ENCODE data around the gene PEBP1.

DNA sequence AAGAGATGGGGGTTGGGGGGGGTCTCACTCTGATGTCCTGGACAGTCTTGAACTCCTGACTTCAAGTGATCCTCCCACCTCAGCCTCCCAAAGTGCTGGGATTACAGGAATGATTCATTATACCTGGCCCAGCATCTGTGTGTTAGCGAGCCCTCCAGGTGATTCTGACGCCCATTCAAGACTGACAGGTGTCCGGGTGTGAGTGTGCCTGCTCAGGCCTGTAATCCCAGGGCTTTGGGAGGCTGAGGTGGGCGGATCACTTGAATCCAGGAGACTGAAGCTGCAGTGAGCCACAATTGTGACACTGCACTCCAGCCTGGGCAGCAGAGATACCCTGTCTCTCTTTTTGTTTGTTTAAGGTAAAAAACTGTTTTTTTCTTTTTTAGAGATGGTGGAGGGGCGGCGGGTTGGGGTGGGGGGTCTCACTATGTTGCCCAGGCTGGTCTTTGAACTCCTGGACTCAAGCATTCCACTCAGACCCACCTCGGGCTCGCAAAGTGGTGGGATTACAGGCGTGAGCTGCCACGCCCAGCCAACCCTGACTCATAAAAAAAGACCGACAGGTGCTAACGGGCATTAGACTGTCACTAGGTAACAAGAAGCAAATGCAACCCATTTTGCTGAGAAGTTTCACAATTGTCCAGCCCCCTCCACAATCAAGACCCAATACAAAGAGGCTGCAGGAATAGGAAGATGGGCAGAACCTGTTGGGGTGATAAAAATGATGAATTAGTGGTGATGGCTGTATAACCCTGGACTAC is 36.8 kb upstream of the PEBP1 start:
- TF ChIP-seq POLR2A (IDR thresholded peaks at IDR 0.05) (no peak), CTCF (IDR thresholded peaks at IDR 0.05) (no peak), EP300 (IDR thresholded peaks at IDR 0.05) (no peak)
